ENCODE measurements around the gene PRICKLE2. TPM values are rescaled to one million over a fixed set of nuclear protein-coding genes. Genes with fewer than 3 reads are reported as not detected.
"Not testable (repeated sequence)": the region's sequence is repeated elsewhere in the genome, so short reads cannot be mapped to it uniquely, and the experiment has no call there.

Gene PRICKLE2
- total and polyA plus RNA-seq, 5 experiments from 2014 or later: not detected

- DNase-seq (no peak), ATAC-seq (no peak)
- peaks cover 0 to 23% (median 8%) of the 10 kb centered on the region in 5 donors for H3K27me3 Mint-ChIP-seq
- H3K4me3 Mint-ChIP-seq: no peak overlapping the region
- no peaks in the 10 kb centered on the region for H3K36me3 Mint-ChIP-seq
- no peaks in the 10 kb centered on the region for H3K4me1 Mint-ChIP-seq
- no peaks in the 10 kb centered on the region for H3K9me3 Mint-ChIP-seq
- no peak overlapping the region for H3K27ac Mint-ChIP-seq
- POLR2A ChIA-PET: no interaction called here
Measured at GRCh38 chr3:64098670-64099069, 126.6 kb downstream of the PRICKLE2 start.

GRCh38 chr3:64097920-64098319 is 127.3 kb downstream of the PRICKLE2 start:
- DNase-seq (no peak), ATAC-seq (no peak)
- Mint-ChIP-seq H3K4me1 (no peaks in the 10 kb centered on the region), H3K4me3 (no peak overlapping the region), H3K9me3 (no peaks in the 10 kb centered on the region), H3K36me3 (no peaks in the 10 kb centered on the region), H3K27ac (no peak overlapping the region), H3K27me3 (peaks cover 0 to 23% (median 10%) of the 10 kb centered on the region in 5 donors)
- POLR2A ChIA-PET: no interaction called here

- Mint-ChIP-seq H3K27ac (no peak overlapping the region), H3K36me3 (no peaks in the 10 kb centered on the region), H3K4me3 (no peak overlapping the region), H3K4me1 (no peaks in the 10 kb centered on the region), H3K9me3 (no peaks in the 10 kb centered on the region), H3K27me3 (peaks cover 0 to 14% (median 12%) of the 10 kb centered on the region in 5 donors)
- DNase-seq (no peak), ATAC-seq (no peak)
- POLR2A ChIA-PET: no interaction called here
Measured at GRCh38 chr3:64095802-64096201, 129.5 kb downstream of the PRICKLE2 start.

GRCh38 chr3:64094713-64095079 is 130.6 kb downstream of the PRICKLE2 start:
- no peak overlapping the region for H3K4me3 Mint-ChIP-seq
- H3K9me3 Mint-ChIP-seq: no peaks in the 10 kb centered on the region
- ATAC-seq (no peak), DNase-seq (no peak)
- H3K27me3 Mint-ChIP-seq: peaks cover 0 to 14% (median 12%) of the 10 kb centered on the region in 5 donors
- no peak overlapping the region for H3K27ac Mint-ChIP-seq
- no peaks in the 10 kb centered on the region for H3K36me3 Mint-ChIP-seq
- POLR2A ChIA-PET: no interaction called here
- no peaks in the 10 kb centered on the region for H3K4me1 Mint-ChIP-seq

- POLR2A ChIA-PET: no interaction called here
- no peak for ATAC-seq
Measured at GRCh38 chr3:64093825-64094712, 131.2 kb downstream of the PRICKLE2 start.

GRCh38 chr3:64093211-64093610 is 132.1 kb downstream of the PRICKLE2 start:
- no peak overlapping the region for H3K27ac Mint-ChIP-seq
- no peak for ATAC-seq
- H3K4me3 Mint-ChIP-seq: no peak overlapping the region
- H3K9me3 Mint-ChIP-seq: no peaks in the 10 kb centered on the region
- no peaks in the 10 kb centered on the region for H3K4me1 Mint-ChIP-seq
- POLR2A ChIA-PET: no interaction called here
- H3K36me3 Mint-ChIP-seq: no peaks in the 10 kb centered on the region
- no peak for DNase-seq
- peaks cover 0 to 13% (median 9%) of the 10 kb centered on the region in 5 donors for H3K27me3 Mint-ChIP-seq

More at GRCh38 chr3:64093825-64094712, 131.2 kb downstream of the PRICKLE2 start:
- no peaks in the 10 kb centered on the region for H3K36me3 Mint-ChIP-seq
- peaks cover 0 to 13% (median 12%) of the 10 kb centered on the region in 5 donors for H3K27me3 Mint-ChIP-seq
- no peak overlapping the region for H3K4me3 Mint-ChIP-seq
- no peak for DNase-seq
- H3K4me1 Mint-ChIP-seq: no peaks in the 10 kb centered on the region
- no peaks in the 10 kb centered on the region for H3K9me3 Mint-ChIP-seq
- H3K27ac Mint-ChIP-seq: no peak overlapping the region

GRCh38 chr3:64091501-64091900 is 133.8 kb downstream of the PRICKLE2 start:
- no peaks in the 10 kb centered on the region for H3K36me3 Mint-ChIP-seq
- H3K4me1 Mint-ChIP-seq: no peaks in the 10 kb centered on the region
- no peak overlapping the region for H3K4me3 Mint-ChIP-seq
- H3K9me3 Mint-ChIP-seq: no peaks in the 10 kb centered on the region
- POLR2A ChIA-PET: no interaction called here
- DNase-seq: no peak
- H3K27ac Mint-ChIP-seq: no peak overlapping the region
- ATAC-seq: no peak
- peaks cover 0 to 13% (median 7%) of the 10 kb centered on the region in 5 donors for H3K27me3 Mint-ChIP-seq

- ATAC-seq, H3K4me3 Mint-ChIP-seq, H3K27ac Mint-ChIP-seq, DNase-seq, H3K4me1 Mint-ChIP-seq, H3K9me3 Mint-ChIP-seq, H3K36me3 Mint-ChIP-seq, POLR2A ChIA-PET, H3K27me3 Mint-ChIP-seq: not testable (repeated sequence)
Measured at GRCh38 chr3:64089386-64089785, 135.9 kb downstream of the PRICKLE2 start.

GRCh38 chr3:64088408-64089205 is 136.7 kb downstream of the PRICKLE2 start:
- POLR2A ChIA-PET: no interaction called here
- no peak for ATAC-seq
- no peaks in the 10 kb centered on the region for H3K9me3 Mint-ChIP-seq
- H3K4me1 Mint-ChIP-seq: no peaks in the 10 kb centered on the region
- no peak for DNase-seq
- H3K4me3 Mint-ChIP-seq: no peak overlapping the region
- H3K36me3 Mint-ChIP-seq: no peaks in the 10 kb centered on the region
- H3K27ac Mint-ChIP-seq: no peak overlapping the region
- H3K27me3 Mint-ChIP-seq: peaks cover 4 to 10% (median 8%) of the 10 kb centered on the region in 5 donors

GRCh38 chr3:64086479-64087252 is 138.6 kb downstream of the PRICKLE2 start:
- H3K4me1 Mint-ChIP-seq: no peaks in the 10 kb centered on the region
- no peaks in the 10 kb centered on the region for H3K9me3 Mint-ChIP-seq
- POLR2A ChIA-PET: no interaction called here
- ATAC-seq (no peak), DNase-seq (no peak)
- no peak overlapping the region for H3K27ac Mint-ChIP-seq
- no peak overlapping the region for H3K4me3 Mint-ChIP-seq
- peaks cover 4 to 17% (median 7%) of the 10 kb centered on the region in 5 donors for H3K27me3 Mint-ChIP-seq
- no peaks in the 10 kb centered on the region for H3K36me3 Mint-ChIP-seq

- DNase-seq: no peak
- H3K27ac Mint-ChIP-seq: no peak overlapping the region
- POLR2A ChIA-PET: no interaction called here
- H3K9me3 Mint-ChIP-seq: peaks cover 0 to 4% (median 0%) of the 10 kb centered on the region in 9 donors
- no peak overlapping the region for H3K4me3 Mint-ChIP-seq
- H3K36me3 Mint-ChIP-seq: no peaks in the 10 kb centered on the region
- no peak for ATAC-seq
- peaks cover 0 to 29% (median 5%) of the 10 kb centered on the region in 5 donors for H3K27me3 Mint-ChIP-seq
- H3K4me1 Mint-ChIP-seq: peaks cover 0 to 2% (median 0%) of the 10 kb centered on the region in 4 donors
Measured at GRCh38 chr3:64084640-64085039, 140.6 kb downstream of the PRICKLE2 start.

GRCh38 chr3:64083575-64083974 is 141.7 kb downstream of the PRICKLE2 start:
- H3K4me3 Mint-ChIP-seq: no peak overlapping the region

More at GRCh38 chr3:64083575-64083974, 141.7 kb downstream of the PRICKLE2 start:
- no peak for ATAC-seq
- POLR2A ChIA-PET: no interaction called here
- Mint-ChIP-seq H3K27ac (no peak overlapping the region), H3K4me1 (peaks cover 0 to 2% (median 0%) of the 10 kb centered on the region in 4 donors), H3K9me3 (peaks cover 0 to 4% (median 0%) of the 10 kb centered on the region in 9 donors), H3K36me3 (no peaks in the 10 kb centered on the region), H3K27me3 (peaks cover 5 to 39% (median 13%) of the 10 kb centered on the region in 5 donors)
- DNase-seq: no peak
